ENCODE measurements around the gene CRYGN.

DNA sequence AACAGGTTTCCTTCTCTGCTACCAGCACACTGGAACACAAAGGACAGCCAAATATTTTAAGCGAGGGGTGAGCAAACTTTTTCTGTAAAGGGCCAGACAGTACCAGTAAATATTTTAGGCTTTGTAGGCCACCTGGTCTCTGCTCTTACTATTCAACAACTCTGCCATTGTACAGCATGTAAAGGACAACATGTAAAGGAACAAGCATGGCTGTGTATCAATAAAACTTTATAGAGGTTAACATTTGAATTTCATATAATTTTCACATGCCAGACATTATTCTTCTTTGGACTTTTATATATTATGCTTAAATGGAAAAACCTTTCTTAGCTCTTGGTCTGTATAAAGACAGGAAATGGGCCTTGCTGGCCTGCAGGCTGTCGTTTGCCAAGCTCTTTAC is 49.6 kb upstream of the CRYGN start:
- TF ChIP-seq, protein P1, sequence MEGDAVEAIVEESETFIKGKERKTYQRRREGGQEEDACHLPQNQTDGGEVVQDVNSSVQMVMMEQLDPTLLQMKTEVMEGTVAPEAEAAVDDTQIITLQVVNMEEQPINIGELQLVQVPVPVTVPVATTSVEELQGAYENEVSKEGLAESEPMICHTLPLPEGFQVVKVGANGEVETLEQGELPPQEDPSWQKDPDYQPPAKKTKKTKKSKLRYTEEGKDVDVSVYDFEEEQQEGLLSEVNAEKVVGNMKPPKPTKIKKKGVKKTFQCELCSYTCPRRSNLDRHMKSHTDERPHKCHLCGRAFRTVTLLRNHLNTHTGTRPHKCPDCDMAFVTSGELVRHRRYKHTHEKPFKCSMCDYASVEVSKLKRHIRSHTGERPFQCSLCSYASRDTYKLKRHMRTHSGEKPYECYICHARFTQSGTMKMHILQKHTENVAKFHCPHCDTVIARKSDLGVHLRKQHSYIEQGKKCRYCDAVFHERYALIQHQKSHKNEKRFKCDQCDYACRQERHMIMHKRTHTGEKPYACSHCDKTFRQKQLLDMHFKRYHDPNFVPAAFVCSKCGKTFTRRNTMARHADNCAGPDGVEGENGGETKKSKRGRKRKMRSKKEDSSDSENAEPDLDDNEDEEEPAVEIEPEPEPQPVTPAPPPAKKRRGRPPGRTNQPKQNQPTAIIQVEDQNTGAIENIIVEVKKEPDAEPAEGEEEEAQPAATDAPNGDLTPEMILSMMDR (IDR thresholded peaks at IDR 0.05), result no peak
- TF ChIP-seq POLR2A (IDR thresholded peaks at IDR 0.05), result no peak
- TF ChIP-seq POLR2AphosphoS5 (IDR thresholded peaks at IDR 0.05), result no peak
